Adrenal gland (tissue), 5 donors: ENCODE data around the gene LRRC55.

Experiments used
- CTCF ChIP-seq, 6 experiments: fragments of 450-650 bp in 4 of 6; fragments of 200-600 bp in 2 of 6; sonication (generic) in 1 of 6; IDR thresholded peaks; 1 replicate in 5 of 6; 2 replicates in 1 of 6; pipeline versions ENCODE4 v1.5.1 to v1.8.0; 2016 to 2021; ENCODE audit warnings: antibody characterized with exemption in 6 of 6, mild to moderate bottlenecking in 2 of 6, moderate library complexity in 1 of 6
- POLR2A ChIP-seq, 2 donors: fragments of 450-650 bp; IDR thresholded peaks; one replicate each; pipeline ENCODE4 v1.6.1; 2017; ENCODE audit warnings: antibody characterized with exemption in 2 of 2, mild to moderate bottlenecking in 2 of 2, moderate library complexity in 1 of 2
- donor health status: DM: no; HTN: no; CAD: no.

GRCh38 chr11:57150454-57150917 is 31.3 kb upstream of the LRRC55 start:
- TF ChIP-seq CTCF (IDR thresholded peaks at IDR 0.05) (no peak), POLR2A (IDR thresholded peaks at IDR 0.05) (no peak)
